DND-41 (cell line): ENCODE measurements around the gene PLEK2.

Experiments used
- CTCF ChIP-seq: IDR thresholded peaks from 2 replicates; pipeline ENCODE4 v1.5.1; 2012; ENCODE audit warnings: borderline replicate concordance, low read length, moderate library complexity, mild to moderate bottlenecking; ENCODE audit not compliant: poor library complexity, severe bottlenecking; ENCODE audit errors: extremely low read depth
- EZH2 ChIP-seq: IDR thresholded peaks from 3 replicates; pipeline ENCODE4 v1.6.1; 2012; ENCODE audit warnings: borderline replicate concordance, low read depth, mild to moderate bottlenecking, moderate library complexity, low read length, inconsistent platforms; ENCODE audit not compliant: severe bottlenecking

- no peak for TF ChIP-seq CTCF
- no peak for TF ChIP-seq EZH2
Measured at GRCh38 chr14:67418401-67419191, 6.6 kb upstream of the PLEK2 start.
